ENCODE measurements around the gene GAPT. TPM values are rescaled to one million over a fixed set of nuclear protein-coding genes. Genes with fewer than 3 reads are reported as not detected.

Gene GAPT
- total RNA-seq, 4 donors from 2014 or later, result 2.1 TPM; not detected in 3

- Histone ChIP-seq H3K27me3 (no peaks in the 10 kb centered on the region), H3K27ac (no peak overlapping the region), H3K4me3 (no peak overlapping the region), H3K36me3 (no peaks in the 10 kb centered on the region), H3K9me3 (no peaks in the 10 kb centered on the region), H3K4me1 (peaks cover 0 to 9% (median 2%) of the 10 kb centered on the region in 4 donors)
- DNase-seq (ENCODE audit: low spot score in 2 of 2), result no peak
- TF ChIP-seq CTCF (IDR thresholded peaks at IDR 0.05), result no peak
- no peak for TF ChIP-seq EP300 (IDR thresholded peaks at IDR 0.05)
- no peak for TF ChIP-seq POLR2A (IDR thresholded peaks at IDR 0.05)
- 44 to 45% methylated on average over 4 of the region's 4 CpGs for WGBS, 2 donors
Measured at GRCh38 chr5:58466939-58467338, 24.3 kb upstream of the GAPT start.

GRCh38 chr5:58469896-58470295, 21.3 kb upstream of the GAPT start:
- WGBS, 2 donors, result 77 to 94% methylated on average over 2 of the region's 2 CpGs
- no peak overlapping the region for H3K4me3 ChIP-seq
- no peaks in the 10 kb centered on the region for H3K27me3 ChIP-seq
- H3K36me3 ChIP-seq, result no peaks in the 10 kb centered on the region
- H3K4me1 ChIP-seq, result no peaks in the 10 kb centered on the region
- TF ChIP-seq POLR2A (IDR thresholded peaks at IDR 0.05) (no peak), EP300 (IDR thresholded peaks at IDR 0.05) (no peak), CTCF (IDR thresholded peaks at IDR 0.05) (no peak)
- no peak for DNase-seq (ENCODE audit: low spot score in 2 of 2)
- H3K9me3 ChIP-seq, result no peaks in the 10 kb centered on the region
- no peak overlapping the region for H3K27ac ChIP-seq

GRCh38 chr5:58475404-58475803, 15.8 kb upstream of the GAPT start:
- H3K27me3 ChIP-seq, result no peaks in the 10 kb centered on the region
- no peak overlapping the region for H3K4me3 ChIP-seq
- no peaks in the 10 kb centered on the region for H3K36me3 ChIP-seq
- H3K9me3 ChIP-seq, result peaks cover 0 to 5% (median 0%) of the 10 kb centered on the region in 4 donors
- H3K4me1 ChIP-seq, result no peaks in the 10 kb centered on the region
- DNase-seq (ENCODE audit: low spot score in 2 of 2), result no peak
- 80 to 90% methylated on average over 3 of the region's 3 CpGs for WGBS, 2 donors
- no peak overlapping the region for H3K27ac ChIP-seq
- TF ChIP-seq POLR2A (IDR thresholded peaks at IDR 0.05) (no peak), EP300 (IDR thresholded peaks at IDR 0.05) (no peak), CTCF (IDR thresholded peaks at IDR 0.05) (no peak)

GRCh38 chr5:58477760-58478376, 13.4 kb upstream of the GAPT start:
- H3K27ac ChIP-seq, result no peak overlapping the region
- H3K9me3 ChIP-seq, result peaks cover 0 to 5% (median 0%) of the 10 kb centered on the region in 4 donors
- 14 to 26% methylated on average over 1 of the region's 1 CpG for WGBS, 2 donors
- H3K4me3 ChIP-seq, result no peak overlapping the region
- H3K27me3 ChIP-seq, result no peaks in the 10 kb centered on the region
- TF ChIP-seq POLR2A (IDR thresholded peaks at IDR 0.05), result no peak
- TF ChIP-seq EP300 (IDR thresholded peaks at IDR 0.05), result no peak
- no peak for TF ChIP-seq CTCF (IDR thresholded peaks at IDR 0.05)
- H3K36me3 ChIP-seq, result no peaks in the 10 kb centered on the region
- H3K4me1 ChIP-seq, result no peaks in the 10 kb centered on the region
- DNase-seq (ENCODE audit: low spot score in 2 of 2), result no peak

- Histone ChIP-seq H3K36me3 (no peaks in the 10 kb centered on the region), H3K27ac (no peak overlapping the region), H3K4me1 (no peaks in the 10 kb centered on the region), H3K4me3 (no peak overlapping the region), H3K9me3 (no peaks in the 10 kb centered on the region), H3K27me3 (no peaks in the 10 kb centered on the region)
- TF ChIP-seq CTCF (IDR thresholded peaks at IDR 0.05) (no peak), POLR2A (IDR thresholded peaks at IDR 0.05) (no peak), EP300 (IDR thresholded peaks at IDR 0.05) (no peak)
- DNase-seq (ENCODE audit: low spot score in 2 of 2), result no peak
Measured at GRCh38 chr5:58481066-58481676, 10.1 kb upstream of the GAPT start.

All from tibial nerve (tissue), 4 donors.